NCI-H345 (cell line): ENCODE measurements around the gene PDE6B.
A peak's percentile ranks its signal among the peaks of the same experiment; 100 is the strongest.
"Not testable (repeated sequence)": the region's sequence is repeated elsewhere in the genome, so short reads cannot be mapped to it uniquely, and the experiment has no call there.

ENCODE experiments used
- DNase-seq: peaks from one replicate; lab custom pipeline; 2025; lab: John Stamatoyannopoulos, UW

Gene PDE6B

GRCh38 chr4:656436-657337 lies 31.3 kb downstream of the PDE6B start:
- no peak for DNase-seq

- DNase-seq: no peak
Measured at GRCh38 chr4:657338-657833, 32.0 kb downstream of the PDE6B start.

GRCh38 chr4:657834-658667 lies 32.7 kb downstream of the PDE6B start:
- no peak for DNase-seq

GRCh38 chr4:658681-659667 lies 33.6 kb downstream of the PDE6B start:
- DNase-seq: no peak

GRCh38 chr4:659851-660250 lies 34.5 kb downstream of the PDE6B start:
- DNase-seq: no peak

- DNase-seq: no peak
Measured at GRCh38 chr4:660401-660800, 35.0 kb downstream of the PDE6B start.

GRCh38 chr4:661231-661630 lies 35.9 kb downstream of the PDE6B start:
- DNase-seq: no peak

- no peak for DNase-seq
Measured at GRCh38 chr4:661881-662761, 36.7 kb downstream of the PDE6B start.

- no peak for DNase-seq
Measured at GRCh38 chr4:663046-663437, 37.7 kb downstream of the PDE6B start.

- DNase-seq: peak; percentile 66
Measured at GRCh38 chr4:663438-664428, 38.4 kb downstream of the PDE6B start.

- DNase-seq: no peak
Measured at GRCh38 chr4:664713-665231, 39.4 kb downstream of the PDE6B start.

GRCh38 chr4:665381-665750 lies 40.0 kb downstream of the PDE6B start:
- DNase-seq: no peak

GRCh38 chr4:665751-666435 lies 40.5 kb downstream of the PDE6B start:
- no peak for DNase-seq

GRCh38 chr4:666436-666810 lies 41.0 kb downstream of the PDE6B start:
- DNase-seq: no peak

- no peak for DNase-seq
Measured at GRCh38 chr4:666822-667544, 41.6 kb downstream of the PDE6B start.

- no peak for DNase-seq
Measured at GRCh38 chr4:667545-667925, 42.2 kb downstream of the PDE6B start.

- DNase-seq: not testable (repeated sequence)
Measured at GRCh38 chr4:668219-668618, 42.8 kb downstream of the PDE6B start.
